Measurements from ENCODE around the gene EXOC2.

Gene EXOC2

DNA sequence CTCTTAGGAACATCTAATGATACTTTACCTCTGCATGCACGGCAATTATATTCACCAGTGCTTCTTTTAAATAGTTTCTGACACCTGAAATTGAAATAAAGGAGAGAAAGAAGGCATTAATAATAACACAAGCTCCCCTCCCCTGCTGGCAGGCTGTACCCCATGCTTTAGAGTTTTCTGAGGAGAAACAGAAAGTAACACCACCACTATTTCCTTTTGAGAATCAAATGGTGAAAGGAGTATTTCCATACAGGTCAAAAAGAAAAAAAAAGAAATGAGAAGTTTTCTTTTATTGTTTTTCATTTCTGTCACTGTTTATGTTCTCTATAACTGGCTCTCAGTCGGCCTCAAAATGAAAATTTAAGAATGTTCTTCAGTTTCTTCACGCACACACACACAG lies 193.3 kb downstream of the EXOC2 start:
- no peak for DNase-seq (ENCODE audit: low read depth in 1 of 2, low spot score in 1 of 2)

DNA sequence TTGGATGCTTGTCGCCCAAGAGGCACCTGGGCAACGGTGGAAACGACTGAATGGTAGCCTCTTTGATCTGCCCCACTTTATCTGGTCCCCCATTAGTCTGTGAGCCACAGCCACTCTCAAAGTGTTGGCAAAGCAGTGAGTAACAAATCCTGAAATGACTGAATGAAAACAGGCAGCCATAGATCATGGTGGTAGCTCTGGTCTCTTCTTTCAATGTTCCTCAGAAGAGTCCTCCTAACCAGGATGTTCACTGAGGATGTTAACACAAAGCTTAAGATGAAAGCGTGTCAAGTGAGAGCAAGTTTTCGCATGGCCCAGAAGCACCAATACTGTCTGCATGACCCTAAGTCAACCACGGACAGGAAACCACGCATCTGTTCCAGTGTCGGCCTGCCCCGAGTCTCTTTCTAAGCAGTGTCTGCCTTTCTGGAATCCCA lies 194.1 kb downstream of the EXOC2 start:
- no peak for DNase-seq (ENCODE audit: low read depth in 1 of 2, low spot score in 1 of 2)

DNA sequence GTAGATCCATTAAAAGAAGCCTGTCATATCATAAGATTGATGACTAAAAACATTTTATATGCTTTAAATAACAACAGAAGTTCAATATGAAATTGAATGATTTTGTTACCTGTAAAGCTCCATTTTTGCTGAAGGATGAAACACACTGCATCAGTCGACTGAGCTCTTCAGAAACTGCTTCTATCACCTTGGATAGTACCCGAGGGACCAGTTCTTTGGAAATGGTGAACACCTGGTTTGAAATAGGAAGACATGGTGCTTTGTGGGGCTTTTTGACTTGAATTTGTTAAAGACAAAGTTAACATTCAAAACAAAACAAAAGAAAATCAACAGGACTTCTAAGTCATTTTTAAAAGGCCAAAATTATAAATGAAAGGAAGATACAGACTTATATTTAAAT lies 195.7 kb downstream of the EXOC2 start:
- DNase-seq (ENCODE audit: low read depth in 1 of 2, low spot score in 1 of 2), result no peak

DNA sequence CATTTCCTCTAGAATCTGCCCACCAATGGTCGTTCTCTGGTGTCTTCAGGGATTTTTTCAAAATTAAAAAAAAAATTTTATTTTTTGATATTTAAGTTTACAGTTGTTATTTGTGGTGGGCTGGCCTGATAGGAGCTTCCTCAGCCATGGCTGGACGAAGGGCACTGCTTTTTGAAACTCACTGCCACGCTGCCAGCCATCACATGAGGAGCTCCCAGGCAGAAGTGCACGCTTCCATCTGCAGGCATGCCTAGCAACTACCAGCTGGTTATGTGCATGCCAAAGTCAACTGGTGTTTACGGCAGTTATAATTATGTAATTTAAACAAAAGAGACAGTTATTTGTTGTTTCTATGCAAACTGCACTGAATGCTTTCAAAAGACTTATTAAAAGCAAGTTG lies 196.3 kb downstream of the EXOC2 start:
- no peak for DNase-seq (ENCODE audit: low read depth in 1 of 2, low spot score in 1 of 2)

DNA sequence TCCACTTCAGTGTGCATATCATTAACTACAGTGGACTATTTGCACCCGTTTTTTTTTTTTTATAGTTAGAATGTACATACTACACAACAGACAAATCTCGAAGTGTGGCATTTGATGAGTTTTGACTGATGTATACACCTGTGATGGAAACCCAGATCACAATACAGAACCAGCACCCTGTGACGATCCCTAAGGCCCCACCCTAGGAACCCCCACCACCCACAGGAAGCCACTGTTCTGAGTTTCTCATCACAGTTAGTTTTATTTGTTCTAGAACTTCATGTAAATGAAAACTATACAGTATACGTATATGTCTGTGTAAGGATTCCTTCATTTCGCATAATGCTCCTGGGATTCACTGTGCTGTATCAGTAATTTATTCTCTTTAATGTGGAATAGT lies 198.5 kb downstream of the EXOC2 start:
- DNase-seq (ENCODE audit: low read depth in 1 of 2, low spot score in 1 of 2), result no peak

DNA sequence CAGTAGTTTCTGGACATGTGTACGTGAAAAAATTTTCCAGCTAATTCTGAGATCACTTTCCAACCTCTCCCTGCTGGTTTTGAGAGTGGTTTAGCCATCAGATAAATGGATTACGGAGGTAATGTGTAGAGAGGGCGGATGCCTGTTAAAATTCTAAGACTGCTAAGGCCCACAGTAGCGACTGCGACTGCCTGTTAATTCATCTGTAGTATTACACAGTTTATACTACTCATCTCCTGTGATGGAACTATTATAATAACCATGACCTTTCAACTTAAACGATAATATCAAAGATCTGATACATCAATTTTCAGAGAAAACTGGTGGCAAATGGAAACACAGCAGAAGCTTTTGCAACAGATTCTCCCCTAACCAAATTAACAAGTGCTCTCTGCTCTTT lies 199.1 kb downstream of the EXOC2 start:
- DNase-seq (ENCODE audit: low read depth in 1 of 2, low spot score in 1 of 2), result no peak

DNA sequence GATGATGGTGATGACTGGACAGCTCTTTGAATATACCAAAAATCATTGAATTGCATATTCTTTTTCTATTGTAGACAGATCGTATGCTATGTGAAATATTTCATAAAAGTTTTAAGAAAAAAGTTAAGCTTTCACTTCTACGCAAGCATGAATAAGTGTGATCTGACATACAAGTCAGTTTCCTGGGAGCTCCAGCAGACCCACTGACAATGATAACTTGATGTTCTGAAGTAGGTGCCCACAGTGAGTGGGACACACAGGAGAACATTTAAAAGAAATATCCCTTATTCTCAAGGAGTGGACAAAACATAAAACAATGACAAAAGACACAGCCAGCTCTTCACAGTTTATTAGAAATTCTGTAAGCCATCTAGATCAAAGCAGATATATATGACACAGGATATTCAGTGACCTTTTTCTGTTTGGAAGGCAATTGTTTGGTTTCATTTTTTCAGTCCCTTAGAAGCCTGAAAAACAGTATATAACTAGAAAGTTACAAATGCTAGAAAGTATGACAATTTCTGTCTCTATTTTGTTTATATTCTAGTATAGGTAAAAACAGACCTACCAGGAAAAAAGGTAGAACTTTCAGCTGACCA lies 200.0 kb downstream of the EXOC2 start:
- no peak for DNase-seq (ENCODE audit: low read depth in 1 of 2, low spot score in 1 of 2)

DNA sequence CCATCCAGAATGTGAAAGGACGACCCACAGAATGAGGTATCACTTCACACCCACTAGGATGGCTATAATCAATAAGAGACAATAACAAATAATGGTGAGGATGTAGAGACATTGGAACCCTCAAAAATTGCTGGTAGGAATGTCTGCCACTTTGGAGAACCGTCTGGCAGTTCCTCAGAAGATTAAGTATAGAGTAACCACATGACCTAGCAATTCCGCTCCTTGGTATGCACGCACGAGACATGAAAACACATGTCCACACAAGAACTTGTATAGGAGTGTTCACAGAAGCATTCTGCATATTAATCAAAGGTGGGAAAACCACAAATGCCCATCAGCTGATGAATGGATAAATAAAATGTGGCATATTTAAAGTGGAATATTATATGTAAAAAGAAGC lies 200.8 kb downstream of the EXOC2 start:
- DNase-seq (ENCODE audit: low read depth in 1 of 2, low spot score in 1 of 2), result no peak

DNA sequence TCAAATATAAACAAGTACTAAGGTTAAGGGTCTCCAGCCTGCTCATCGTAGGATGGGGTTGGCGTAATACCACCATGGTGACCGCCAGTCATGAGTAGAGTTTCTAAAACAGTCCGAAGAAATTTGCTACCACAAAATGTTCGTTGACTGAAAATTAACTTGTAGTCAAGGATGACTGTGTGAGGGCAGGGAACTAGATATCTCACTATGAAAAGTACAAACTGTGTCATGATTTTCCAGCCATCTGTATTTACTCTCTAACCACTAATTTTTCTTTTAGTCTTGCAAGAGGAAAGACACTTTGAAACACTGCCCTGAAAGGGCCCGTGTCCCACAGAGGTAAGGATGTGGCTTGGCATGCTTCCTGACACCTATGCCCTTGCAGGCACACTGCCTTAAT lies 201.7 kb downstream of the EXOC2 start:
- no peak for DNase-seq (ENCODE audit: low read depth in 1 of 2, low spot score in 1 of 2)

DNA sequence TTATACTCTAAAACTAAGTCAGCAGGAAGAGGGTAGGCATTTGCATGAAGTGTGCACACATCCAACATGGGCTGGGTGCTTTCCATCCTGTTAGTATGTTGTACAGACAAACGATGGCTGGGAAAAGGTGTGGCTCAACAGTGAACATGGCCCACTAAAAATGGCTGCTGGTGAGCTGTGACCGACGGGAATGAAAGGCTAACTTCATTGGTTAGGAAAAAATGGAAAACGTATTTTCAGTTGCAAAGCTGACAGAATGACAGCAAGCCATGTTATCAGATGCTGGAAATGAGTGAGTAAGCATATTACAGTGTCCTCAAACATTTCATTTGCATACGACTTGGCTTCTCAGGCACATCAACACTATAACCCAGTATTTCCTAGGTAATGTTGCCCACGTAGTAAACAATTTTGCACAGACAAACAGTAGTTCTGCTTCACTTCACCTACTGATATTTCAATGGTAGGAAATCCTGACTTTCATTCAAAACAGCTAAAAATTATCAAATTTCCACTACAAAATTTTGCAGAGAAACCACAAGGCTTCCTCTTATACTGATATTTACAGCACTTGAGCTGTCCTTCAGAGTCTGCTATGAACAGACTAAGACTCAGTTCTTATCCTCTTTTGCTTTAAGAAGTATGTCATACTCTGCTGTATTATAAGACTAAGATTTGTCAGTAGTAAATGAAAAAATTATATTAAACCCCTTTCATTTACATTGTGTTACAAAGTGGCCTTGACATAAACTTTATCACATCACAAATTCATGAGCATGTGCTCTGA lies 202.5 kb downstream of the EXOC2 start:
- no peak for DNase-seq (ENCODE audit: low read depth in 1 of 2, low spot score in 1 of 2)

DNA sequence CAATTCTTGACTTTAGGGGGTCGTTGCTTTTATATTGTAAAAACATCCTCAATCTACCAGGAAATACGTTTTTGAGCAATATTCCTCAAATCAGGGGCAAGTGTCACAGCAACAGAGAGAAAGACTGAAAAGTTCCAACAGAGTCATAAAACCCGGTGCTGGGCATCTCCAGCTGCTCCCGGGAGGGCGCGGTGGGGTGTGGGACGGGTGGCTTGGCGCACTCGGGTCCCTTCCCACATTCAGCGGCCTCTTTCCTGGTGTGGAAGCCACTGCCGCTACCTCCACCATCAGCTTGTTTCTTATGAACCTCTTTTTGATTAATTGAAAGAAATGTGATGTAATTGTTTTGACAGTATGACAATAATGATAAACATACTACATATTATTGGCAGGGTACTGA lies 203.2 kb downstream of the EXOC2 start:
- no peak for DNase-seq (ENCODE audit: low read depth in 1 of 2, low spot score in 1 of 2)

DNA sequence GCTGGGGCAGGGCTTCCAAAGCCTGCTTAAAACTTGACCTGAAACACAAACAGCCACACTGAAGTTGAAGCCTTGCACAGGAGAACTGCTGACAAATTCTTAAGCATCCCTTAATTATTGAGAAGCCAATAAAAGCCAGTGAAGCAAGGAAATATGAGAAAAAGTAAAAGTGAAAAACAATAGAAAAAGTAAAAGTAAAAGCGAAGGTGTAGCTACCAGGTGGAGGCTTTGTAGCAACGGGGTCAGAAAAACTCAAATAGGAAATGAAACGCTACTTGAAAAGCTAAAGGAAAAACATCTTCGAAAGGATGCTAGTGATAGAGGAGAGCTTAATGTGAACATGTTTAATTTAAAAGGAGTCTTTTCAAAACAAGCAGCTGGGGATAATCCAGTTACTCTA lies 203.9 kb downstream of the EXOC2 start:
- DNase-seq (ENCODE audit: low read depth in 1 of 2, low spot score in 1 of 2), result no peak

DNA sequence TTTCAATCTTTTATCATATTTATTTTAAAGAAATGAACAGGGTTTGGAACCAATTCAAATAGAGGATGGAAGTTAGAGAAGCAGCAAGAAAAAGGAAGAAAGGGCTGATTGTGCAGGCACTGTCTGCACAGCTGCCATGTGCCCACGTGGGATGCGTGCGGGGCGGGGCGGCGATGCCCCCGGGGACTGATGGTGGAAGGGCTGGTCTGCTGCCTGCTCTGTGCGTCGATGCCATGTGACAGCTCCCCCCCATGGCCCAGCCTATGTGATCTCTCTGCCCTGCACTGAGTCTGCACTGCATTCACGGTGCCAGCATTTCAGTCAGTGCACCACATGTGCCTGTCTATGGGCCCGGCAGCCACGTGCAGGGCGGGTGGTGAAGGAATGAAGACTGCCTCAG lies 205.0 kb downstream of the EXOC2 start:
- no peak for DNase-seq (ENCODE audit: low read depth in 1 of 2, low spot score in 1 of 2)

DNA sequence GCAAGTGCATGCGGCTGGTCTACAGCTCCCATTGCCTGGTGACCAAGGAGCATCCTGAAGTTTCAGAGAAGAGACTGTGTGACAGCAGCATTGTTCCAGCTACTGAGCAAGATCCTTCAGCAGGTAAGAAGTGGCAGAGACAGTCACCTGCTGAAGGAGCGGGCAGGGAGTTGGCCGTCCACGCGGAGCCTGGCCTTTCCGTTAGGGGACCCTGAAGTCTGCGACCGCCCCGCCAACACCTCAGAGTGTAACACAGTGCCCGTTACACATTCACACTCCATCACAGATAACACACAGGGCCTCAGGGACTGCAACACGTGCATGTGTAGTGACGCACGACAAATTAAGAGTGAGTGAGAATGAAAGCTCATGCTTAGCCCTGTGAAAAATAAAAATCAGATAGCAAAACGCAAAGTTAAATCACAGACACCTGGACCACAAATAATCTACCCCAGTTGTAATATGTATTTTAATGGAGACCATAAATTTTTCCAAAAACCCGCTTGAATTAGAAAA lies 207.2 kb downstream of the EXOC2 start:
- no peak for DNase-seq (ENCODE audit: low read depth in 1 of 2, low spot score in 1 of 2)

DNA sequence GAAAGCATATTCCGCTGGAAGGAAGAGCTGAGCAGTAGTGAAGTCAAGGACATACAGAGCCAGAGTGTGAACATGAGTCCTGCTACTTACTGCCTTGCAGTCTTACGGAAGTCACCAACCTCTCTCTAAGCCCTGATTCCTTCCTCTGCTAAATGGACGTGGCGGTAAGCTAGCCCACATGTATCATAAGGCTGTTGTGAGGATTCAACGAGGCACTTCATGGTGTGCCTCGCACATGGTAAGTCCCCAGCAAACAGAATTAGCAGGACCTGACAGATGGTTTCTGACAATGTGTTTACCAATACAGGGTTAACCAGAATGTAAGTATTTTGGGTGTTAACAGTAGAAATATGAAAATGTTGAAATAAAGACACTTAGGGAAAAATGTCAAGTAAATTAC lies 208.2 kb downstream of the EXOC2 start:
- DNase-seq (ENCODE audit: low read depth in 1 of 2, low spot score in 1 of 2), result no peak

DNA sequence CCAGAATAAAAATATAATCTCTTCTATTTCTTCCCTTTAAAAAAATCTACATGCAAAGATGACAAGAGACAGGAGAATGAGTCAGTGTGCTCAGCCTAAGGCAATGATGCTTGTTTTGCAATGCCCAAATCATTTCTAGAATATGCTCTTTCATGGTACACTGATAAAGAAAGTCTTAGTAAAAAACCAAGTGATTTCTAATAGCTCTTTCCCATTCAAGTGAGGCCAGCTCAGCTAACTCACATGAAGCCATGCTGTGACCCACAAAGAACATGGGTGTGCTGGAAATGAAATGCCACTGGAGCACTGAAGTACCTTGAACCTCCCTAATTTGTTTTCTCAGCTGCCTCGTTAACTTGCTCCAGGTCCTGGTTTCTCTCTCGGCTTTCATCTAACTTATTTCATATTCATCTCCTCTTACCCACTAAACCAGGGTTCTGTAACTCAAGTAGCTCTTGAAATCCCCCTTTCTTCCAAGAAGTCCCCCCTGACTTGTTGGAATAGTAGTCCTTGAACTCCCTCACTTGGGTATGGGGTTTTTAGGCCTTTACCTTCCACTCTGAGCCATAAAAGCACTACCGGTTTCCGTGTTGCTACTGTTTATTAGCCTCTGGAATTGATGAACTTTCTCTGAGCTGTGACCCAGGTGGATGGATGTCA lies 208.7 kb downstream of the EXOC2 start:
- DNase-seq (ENCODE audit: low read depth in 1 of 2, low spot score in 1 of 2), result no peak

DNA sequence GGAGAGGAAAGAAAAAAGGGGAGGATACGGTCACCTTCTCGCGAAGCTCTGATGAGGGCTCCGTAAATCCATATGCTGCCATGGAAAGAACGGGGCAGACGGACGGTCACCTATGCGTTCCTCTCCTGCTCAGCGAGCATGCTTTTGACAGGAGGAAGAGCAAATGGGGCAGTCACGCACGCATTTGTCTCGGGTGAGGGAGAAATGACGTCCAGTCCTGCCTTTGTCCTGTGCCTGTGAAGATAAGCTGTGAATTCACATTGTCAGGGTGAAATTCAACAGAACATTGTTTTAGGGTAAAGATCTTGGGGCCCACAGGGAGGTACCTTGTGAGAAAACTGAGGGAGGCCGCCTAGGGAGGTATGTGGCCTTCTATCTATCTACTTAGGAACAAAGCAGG lies 217.6 kb downstream of the EXOC2 start:
- DNase-seq (ENCODE audit: low read depth in 1 of 2, low spot score in 1 of 2), result no peak

DNA sequence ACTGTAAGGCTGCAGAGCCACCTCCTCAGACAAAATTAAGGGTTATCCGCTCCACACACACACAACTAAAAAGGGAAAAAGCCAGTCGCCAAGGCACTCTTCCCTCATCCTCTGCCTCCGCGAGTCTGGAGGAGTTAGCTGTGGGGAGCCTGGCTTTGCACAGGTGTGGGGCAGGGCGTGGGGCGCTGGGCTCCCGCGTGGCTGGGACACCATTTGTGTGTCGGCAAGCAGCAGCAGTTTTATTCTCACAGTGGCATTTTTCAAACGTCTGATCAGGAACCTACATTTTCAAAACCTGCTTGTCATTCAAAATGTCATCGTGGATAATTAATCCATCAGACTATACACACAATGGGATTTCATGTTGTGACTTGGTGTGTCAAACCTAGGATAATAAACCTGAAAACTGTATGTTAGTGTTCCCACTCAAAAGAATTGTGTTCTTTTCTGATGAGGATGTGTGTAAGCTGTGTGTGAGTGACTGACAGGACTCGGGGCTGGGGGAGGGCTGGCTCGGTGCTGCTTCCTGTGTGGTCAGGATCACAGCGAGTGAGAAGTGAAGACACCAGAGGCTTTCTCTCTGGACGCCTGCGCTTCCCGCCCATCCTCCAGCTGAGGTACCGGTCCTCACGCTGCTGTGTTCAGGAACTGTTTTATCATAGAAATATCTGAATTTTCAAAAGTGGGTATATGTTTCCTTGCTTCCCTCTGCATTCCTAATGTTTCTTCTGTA lies 218.3 kb downstream of the EXOC2 start:
- peak; percentile 42 to 63 for DNase-seq (ENCODE audit: low read depth in 1 of 2, low spot score in 1 of 2)

DNA sequence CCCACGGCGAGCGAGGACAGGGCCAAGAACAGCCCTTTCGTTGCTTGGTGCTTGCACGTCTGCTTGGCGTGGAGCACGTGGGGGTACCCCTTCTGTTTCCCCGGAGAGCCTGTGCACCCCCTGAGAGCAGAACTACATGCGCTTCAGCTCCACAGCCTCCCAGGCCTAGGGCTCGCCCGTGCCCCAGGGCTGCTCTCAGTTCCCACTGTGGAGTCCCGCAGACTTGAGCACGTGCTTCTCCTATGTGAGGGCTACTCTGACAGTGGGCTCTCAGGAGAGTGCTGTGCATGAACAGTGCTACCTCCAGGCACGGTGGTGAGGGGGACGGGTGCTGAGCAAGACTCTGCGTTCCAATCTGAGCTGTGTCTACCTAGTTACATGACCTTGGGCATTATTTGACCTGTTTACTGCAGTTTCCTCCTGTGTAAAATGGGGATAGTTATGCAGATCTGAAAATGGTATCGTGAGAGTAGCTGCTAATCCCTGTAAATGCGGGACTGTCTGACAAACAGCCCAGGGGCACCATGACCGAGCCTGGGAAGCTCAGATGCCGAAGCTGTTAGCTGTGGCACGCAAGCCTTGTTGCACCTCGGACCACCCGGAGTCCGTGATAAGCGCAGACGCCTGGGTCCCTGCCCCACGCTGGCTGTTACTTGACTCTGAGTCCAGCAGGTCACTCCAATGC lies 219.0 kb downstream of the EXOC2 start:
- no peak for DNase-seq (ENCODE audit: low read depth in 1 of 2, low spot score in 1 of 2)

DNA sequence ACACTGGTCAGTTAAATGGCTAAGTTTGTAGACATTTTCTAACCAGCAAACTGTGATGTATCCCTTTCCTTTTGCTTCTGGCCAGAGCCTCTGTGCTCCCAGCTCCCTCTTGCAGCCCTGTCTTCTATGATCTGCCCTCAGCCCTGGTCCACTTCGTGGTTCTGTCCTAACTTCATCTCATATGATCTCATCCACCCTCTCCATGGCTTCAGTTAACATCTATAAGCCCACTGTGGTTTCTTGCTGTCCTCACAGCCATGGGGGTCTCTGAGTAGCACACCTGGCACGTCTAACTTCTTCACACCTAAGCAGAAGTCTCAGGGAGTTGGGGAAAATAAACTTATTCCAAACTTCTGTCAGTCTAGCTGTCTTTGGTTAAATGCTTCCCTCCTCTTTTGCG lies 219.6 kb downstream of the EXOC2 start:
- DNase-seq (ENCODE audit: low read depth in 1 of 2, low spot score in 1 of 2), result no peak

DNA sequence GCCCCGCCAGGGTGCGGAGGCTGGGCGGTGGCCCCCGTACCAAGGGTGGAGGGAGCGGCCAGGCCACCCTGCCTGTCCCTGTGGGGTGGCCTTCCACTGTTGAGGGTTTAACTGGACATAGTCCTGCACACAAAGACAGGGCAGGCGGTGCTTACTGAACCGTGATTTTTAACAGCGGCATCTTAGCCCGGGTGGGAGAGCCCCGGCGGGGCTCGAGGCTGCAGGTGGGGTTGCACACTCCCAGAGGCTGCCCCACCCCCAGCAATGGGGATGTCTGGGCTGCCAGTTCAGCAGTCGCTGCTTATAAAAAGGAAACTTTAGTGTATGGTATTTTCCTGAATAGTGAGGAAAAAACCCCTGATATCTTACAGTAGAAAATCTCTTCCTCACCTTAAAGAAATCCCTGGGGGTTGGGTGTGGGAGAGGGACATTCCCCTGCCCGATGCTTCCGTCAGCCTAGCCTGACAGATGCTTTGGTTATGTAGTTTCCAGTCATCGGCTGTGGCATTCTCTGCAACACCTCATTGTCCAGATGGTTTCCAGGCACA lies 222.0 kb downstream of the EXOC2 start:
- no peak for DNase-seq (ENCODE audit: low read depth in 1 of 2, low spot score in 1 of 2)

Measured in stimulated activated CD4-positive, alpha-beta T cell treated with anti-CD3 and anti-CD28 coated beads, Interleukin-15, amount 100 ng/mL, for 1 hour (primary cell).